A549 (cell line): ENCODE results near the gene FAM20C.

Experiments
- EP300 ChIP-seq, 2 experiments: fragments of >200 bp; sonication (Bioruptor Twin); formaldehyde crosslinking; IDR thresholded peaks; 2 replicates in 1 of 2; 3 replicates in 1 of 2; pipeline ENCODE4 v1.6.1; 2016 to 2017
- TF ChIP-seq, protein P1 (sequence below): fragments of 450-650 bp; IDR thresholded peaks from 2 replicates; pipeline ENCODE4 v1.6.1; 2014; ENCODE audit warnings: antibody characterized with exemption

DNA sequence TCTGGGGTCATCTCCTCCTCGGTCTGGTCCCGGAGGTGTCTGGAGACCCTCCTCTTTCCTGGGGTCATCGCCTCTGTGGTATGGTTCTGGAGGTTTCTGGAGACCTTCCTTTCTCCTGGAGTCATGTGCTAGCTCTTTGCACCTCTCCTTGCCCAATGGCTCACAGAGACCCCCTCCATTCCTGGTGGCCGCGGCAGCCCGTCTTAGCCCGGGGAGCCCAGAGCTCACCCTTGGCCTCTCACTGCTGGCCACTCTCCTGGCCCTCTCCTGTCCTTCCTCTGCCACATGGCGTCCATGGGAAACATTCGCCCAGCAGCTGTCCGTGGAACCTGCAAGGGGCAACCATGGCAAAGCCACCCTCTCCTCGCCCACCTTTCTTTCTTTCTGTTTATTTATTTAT is 77.3 kb downstream of the FAM20C start:
- no peak for TF ChIP-seq EP300 (IDR thresholded peaks at IDR 0.05)
- TF ChIP-seq, protein P1, sequence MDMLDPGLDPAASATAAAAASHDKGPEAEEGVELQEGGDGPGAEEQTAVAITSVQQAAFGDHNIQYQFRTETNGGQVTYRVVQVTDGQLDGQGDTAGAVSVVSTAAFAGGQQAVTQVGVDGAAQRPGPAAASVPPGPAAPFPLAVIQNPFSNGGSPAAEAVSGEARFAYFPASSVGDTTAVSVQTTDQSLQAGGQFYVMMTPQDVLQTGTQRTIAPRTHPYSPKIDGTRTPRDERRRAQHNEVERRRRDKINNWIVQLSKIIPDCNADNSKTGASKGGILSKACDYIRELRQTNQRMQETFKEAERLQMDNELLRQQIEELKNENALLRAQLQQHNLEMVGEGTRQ = no peak
